CD4-positive, alpha-beta T cell treated with Interleukin-1 beta for 1 hour (primary cell): ENCODE results near the gene CDH15.

Experiments
- DNase-seq, 2 donors: peaks; one replicate each; pipeline ENCODE4 v3.0.0-alpha.2; 2020 to 2022

CDH15 gene

DNA sequence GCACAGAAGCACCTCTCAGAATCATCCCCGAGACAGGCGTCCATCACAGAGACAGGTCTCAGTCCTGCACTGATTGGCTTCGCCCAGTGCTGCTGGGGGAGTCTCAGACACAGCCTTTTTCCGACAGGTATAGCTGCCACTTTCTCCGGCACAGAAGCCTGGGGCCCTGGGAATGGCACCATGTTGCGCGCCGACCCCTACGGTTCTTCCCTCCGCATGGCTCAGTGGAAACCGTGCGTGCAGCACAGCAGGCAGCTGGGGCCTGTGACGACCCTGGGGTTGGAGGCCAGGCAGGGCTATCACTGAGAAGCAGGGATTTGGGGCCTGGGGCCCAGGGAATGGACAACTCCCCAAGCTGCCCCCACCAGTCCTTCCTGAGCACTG, 29.7 kb upstream of the CDH15 start:
- DNase-seq: no peak

DNA sequence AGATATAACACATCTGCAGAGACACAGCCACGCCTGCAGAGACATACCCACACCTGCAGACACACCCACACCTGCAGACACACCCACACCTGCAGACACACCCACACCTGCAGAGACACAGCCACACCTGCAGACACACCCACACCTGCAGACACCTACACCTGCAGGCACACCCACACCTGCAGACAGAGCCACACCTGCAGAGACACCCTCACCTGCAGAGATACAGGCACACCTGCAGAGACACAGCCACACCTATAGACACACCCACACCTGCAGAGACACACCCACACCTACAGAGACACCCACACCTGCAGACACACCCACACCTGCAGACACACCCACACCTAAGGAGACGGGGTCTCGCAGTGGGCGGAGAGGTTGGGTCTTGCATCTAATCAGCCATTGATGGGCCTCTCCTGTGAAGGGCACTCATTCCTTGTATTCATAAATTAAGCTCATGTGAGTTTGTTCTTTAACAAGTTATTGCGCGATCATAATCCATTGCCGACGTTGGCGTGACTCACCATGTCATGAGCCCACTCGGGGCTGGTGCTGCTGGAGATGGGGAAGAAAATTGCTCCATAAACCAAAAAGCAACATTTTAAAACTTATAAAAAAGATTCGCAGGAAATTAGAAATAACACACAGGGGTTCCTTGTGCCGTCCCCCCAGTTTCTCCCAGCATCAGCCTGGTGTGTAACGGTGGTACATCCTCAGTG, 28.9 kb upstream of the CDH15 start:
- DNase-seq: no peak

- no peak for DNase-seq
Observed at GRCh38 chr16:89143201-89143741, 28.3 kb upstream of the CDH15 start.

- no peak for DNase-seq
Observed at GRCh38 chr16:89143911-89144675, 27.5 kb upstream of the CDH15 start.

- no peak for DNase-seq
Observed at GRCh38 chr16:89144681-89145080, 26.9 kb upstream of the CDH15 start.

GRCh38 chr16:89145406-89146161, 26.0 kb upstream of the CDH15 start:
- DNase-seq: no peak

DNA sequence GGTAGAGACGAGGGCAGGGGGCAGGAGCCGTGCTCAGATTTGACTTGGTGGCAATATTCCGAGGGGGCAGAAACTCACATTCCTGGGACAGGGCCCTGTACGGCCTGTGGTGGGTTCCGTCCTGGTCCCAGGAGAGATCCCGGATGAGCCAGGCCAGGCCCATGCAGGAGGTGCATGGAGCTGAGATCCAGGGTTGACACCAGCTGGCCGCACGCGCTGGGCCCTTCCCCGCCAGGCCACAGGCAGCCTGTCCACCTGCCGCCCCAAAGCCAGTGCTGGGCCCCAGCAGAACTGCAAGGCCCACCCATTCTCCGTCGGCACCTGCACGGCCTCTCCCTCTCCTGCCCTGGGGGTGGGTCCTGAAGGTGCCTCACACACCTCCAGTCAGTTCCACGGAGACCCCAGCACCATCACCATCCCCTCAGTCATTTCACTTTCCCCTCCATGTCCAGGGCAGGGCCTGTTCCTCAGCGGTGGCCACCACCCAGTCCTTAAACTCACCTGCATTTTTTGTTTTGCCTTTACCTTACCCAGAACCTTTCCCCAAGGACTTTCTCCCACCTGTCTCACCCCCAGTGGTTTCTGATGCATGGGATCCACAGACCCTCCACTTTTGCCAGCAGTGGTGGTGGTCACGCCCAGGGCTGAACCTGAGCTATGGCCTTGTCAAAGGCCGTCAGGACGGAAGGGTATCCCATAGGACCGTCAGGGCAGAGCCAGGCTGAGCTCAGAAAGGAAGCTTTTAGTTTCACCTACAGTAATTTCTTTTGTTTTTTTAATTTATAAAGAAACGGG, 25.1 kb upstream of the CDH15 start:
- no peak for DNase-seq

GRCh38 chr16:89147085-89147817, 24.3 kb upstream of the CDH15 start:
- no peak for DNase-seq

- no peak for DNase-seq
Observed at GRCh38 chr16:89149386-89149785, 22.2 kb upstream of the CDH15 start.

DNA sequence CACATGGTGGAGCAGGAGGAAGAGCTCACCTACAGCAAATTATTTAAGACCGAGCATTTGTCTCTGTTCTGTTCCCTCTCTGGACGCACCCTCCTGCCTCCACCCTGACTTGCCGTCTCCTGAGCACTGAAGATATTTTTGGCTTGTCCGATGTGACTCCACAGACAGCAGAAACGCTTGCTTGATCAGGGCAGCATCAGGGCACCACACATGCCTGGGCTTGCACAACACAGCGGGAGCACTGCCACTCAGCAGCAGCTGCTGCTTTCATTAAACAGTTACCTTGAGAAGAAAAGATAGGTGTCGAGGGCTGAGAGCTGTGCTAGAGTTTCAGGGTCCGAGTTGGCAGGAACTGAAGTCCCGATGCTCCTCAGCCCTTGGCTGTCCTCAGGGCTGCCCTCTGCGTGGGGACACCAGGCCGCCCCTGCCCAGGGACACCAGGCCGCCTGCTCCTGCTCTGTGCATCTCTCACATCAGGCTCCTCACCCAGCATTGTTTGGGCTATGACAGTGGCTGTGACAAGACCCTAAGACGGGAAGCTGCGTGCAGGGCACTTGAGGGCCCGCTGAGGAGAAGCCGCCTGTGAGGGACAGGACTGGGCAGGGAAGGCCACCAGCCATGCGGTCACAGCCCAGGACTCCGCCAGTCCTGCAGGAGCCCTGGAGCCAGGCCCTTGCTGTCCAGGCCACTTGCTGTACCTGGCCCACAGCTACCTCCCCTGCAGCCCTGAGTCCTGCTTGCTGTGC, 21.3 kb upstream of the CDH15 start:
- DNase-seq: no peak

GRCh38 chr16:89150981-89151380, 20.6 kb upstream of the CDH15 start:
- DNase-seq: no peak

GRCh38 chr16:89152831-89153700, 18.5 kb upstream of the CDH15 start:
- no peak for DNase-seq

- no peak for DNase-seq
Observed at GRCh38 chr16:89153848-89154271, 17.7 kb upstream of the CDH15 start.

DNA sequence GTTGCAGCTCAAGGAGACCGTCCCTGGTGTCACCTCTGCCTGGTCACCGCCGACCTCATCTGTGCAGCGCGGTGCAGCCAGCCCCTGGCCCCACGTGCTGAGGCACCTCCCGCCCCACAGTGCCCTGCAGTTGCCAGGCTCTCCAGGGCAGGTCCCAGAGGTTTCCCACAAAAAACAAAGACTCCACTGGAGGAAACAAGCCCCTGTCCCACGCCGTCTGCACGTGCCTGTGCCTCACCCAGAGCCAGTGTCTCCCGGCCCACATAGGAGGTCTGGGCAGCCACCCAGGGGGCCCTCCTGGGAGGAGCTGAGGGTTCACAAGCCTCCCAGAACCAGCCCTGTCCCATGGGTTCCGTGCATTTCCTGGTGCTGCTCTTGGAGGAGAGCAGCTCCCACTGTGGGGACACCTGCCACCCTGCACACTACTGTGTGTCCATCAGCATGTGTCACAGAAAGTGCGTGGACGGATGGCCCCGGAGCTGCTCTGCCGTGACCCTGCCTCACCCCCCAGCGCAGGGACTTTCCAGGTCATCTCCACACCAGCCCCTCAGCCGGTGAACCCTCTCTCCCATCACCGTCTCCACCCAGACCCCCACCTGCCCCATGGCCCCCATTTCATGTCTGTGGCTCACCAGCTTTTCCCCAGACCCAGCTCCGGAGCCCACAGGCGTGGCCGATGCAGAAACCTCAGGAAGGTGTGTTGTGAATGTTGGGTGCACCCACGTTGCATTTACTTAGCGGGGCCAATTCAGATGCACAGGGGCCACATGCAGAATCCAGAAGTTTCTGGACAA, 17.0 kb upstream of the CDH15 start:
- no peak for DNase-seq

GRCh38 chr16:89155184-89155679, 16.3 kb upstream of the CDH15 start:
- no peak for DNase-seq

- no peak for DNase-seq
Observed at GRCh38 chr16:89155851-89156739, 15.5 kb upstream of the CDH15 start.

DNA sequence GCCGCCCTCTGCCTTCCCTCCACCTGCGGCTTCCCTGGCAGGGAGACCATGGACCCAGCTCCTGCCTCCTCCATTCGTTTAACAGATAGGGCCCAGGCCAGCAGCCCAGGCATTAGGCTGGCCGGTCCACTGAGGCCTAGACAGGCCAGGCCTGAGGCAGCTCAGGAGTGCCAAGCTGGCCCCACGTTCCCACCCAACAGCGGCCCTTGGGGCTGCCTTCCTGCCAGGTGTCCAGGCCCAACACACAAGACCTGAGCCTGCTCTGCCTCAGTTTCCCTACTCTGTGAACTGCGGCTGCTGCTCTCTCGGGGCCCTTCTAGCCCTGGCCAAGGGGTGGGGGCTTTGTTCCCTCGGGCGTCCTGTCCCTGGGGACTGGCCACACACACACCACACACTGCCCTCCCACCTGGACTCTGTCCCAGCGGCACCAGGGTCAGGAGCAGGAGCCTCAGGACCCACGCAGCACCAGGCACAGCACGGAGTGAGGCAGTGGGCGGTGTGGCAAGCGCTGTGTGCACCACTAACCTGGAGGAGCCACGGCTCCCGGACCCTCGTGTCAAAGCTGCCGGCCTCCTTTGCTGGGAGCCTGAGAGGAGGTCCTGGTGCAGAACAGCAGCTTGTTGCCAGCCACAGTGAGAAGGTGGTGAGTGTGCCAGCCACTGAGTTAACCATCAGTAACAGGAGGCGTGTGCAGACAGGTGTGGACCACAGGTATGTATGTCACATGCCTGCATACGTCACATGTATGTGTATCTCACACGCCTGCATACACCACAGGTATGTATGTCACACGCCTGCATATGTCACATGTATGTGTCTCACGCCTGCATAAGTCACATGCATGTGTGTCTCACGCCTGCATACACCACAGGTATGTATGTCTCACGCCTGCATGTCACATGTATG, 14.6 kb upstream of the CDH15 start:
- DNase-seq: no peak
